DOHH2 (cell line): ENCODE measurements around the gene SYT7.
A peak's percentile ranks its signal among the peaks of the same experiment; 100 is the strongest.

Experiments used
- H3F3A ChIP-seq: fragments of 200-600 bp; sonication (generic), shearing (Covaris generic); 2 replicates; pipeline ENCODE4 v1.6.0; 2016; ENCODE audit warnings: antibody characterized with exemption, mild to moderate bottlenecking; ENCODE audit not compliant: control insufficient read depth, insufficient read depth
- H3K27ac ChIP-seq: fragments of 200-600 bp; sonication (generic); 2 replicates; pipeline ENCODE4 v1.5.1; 2014; ENCODE audit warnings: low read depth, mild to moderate bottlenecking, low read length, moderate library complexity
- H3K27me3 ChIP-seq: fragments of 200-600 bp; sonication (generic); 2 replicates; pipeline ENCODE4 v1.6.1; 2014; ENCODE audit warnings: mild to moderate bottlenecking, low read length, mixed read lengths; ENCODE audit not compliant: control insufficient read depth
- H3K36me3 ChIP-seq: fragments of 200-600 bp; sonication (generic); 2 replicates; pipeline ENCODE4 v1.6.1; 2014; ENCODE audit warnings: mild to moderate bottlenecking, low read length, moderate library complexity, mixed read lengths; ENCODE audit not compliant: control insufficient read depth
- H3K4me1 ChIP-seq: fragments of 200-600 bp; sonication (generic); 2 replicates; pipeline ENCODE4 v1.6.1; 2014; ENCODE audit warnings: mild to moderate bottlenecking, low read length, mixed read lengths; ENCODE audit not compliant: control insufficient read depth
- H3K4me2 ChIP-seq: fragments of 200-600 bp; sonication (generic); 2 replicates; pipeline ENCODE4 v1.6.0; 2014; ENCODE audit warnings: mild to moderate bottlenecking, low read length, moderate library complexity
- H3K4me3 ChIP-seq: fragments of 200-600 bp; sonication (generic); 2 replicates; pipeline ENCODE4 v1.5.1; 2014; ENCODE audit warnings: mild to moderate bottlenecking, low read length, mixed read lengths
- H3K79me2 ChIP-seq: fragments of 200-600 bp; sonication (generic); 2 replicates; pipeline ENCODE4 v1.6.1; 2014; ENCODE audit warnings: mild to moderate bottlenecking, low read length, mixed read lengths; ENCODE audit not compliant: control insufficient read depth
- H3K9me2 ChIP-seq: fragments of 200-600 bp; sonication (generic); replicated peaks from 2 replicates; pipeline ENCODE4 v1.6.1; 2014; ENCODE audit warnings: mild to moderate bottlenecking, low read length, mixed read lengths; ENCODE audit not compliant: control insufficient read depth
- H3K9me3 ChIP-seq: fragments of 200-600 bp; sonication (generic); 2 replicates; pipeline ENCODE4 v1.6.1; 2014; ENCODE audit warnings: antibody characterized with exemption, low read length, mixed read lengths; ENCODE audit not compliant: control insufficient read depth, insufficient read depth
- H4K20me1 ChIP-seq: fragments of 200-600 bp; sonication (generic); 2 replicates; pipeline ENCODE4 v1.6.0; 2014; ENCODE audit warnings: low read depth, mild to moderate bottlenecking, antibody characterized with exemption, low read length, moderate library complexity; ENCODE audit not compliant: control insufficient read depth, insufficient read depth
- CTCF ChIP-seq: fragments of 200-600 bp; sonication (generic); IDR thresholded peaks from one replicate; pipeline ENCODE4 v1.5.1; 2014; ENCODE audit warnings: antibody characterized with exemption, mild to moderate bottlenecking, low read depth, low read length; ENCODE audit not compliant: poor library complexity, severe bottlenecking
- EZH2phosphoT487 ChIP-seq: fragments of 200-600 bp; sonication (generic); IDR thresholded peaks from 2 replicates; pipeline ENCODE4 v1.6.1; 2017; ENCODE audit warnings: borderline replicate concordance, mild to moderate bottlenecking, antibody characterized with exemption, low read length, moderate library complexity, mixed read lengths

Gene SYT7

GRCh38 chr11:61569018-61569417 lies 11.9 kb downstream of the SYT7 start:
- H3K9me3 ChIP-seq = no peaks in the 10 kb centered on the region
- H3K27me3 ChIP-seq = no peaks in the 10 kb centered on the region
- H3K36me3 ChIP-seq = no peaks in the 10 kb centered on the region
- H4K20me1 ChIP-seq = no peaks in the 10 kb centered on the region
- no peaks in the 10 kb centered on the region for H3K9me2 ChIP-seq
- H3K79me2 ChIP-seq = no peaks in the 10 kb centered on the region
- H3K4me3 ChIP-seq = no peak overlapping the region
- no peak overlapping the region for H3K27ac ChIP-seq
- TF ChIP-seq EZH2phosphoT487 (no peak), CTCF (no peak)
- no peaks in the 10 kb centered on the region for H3F3A ChIP-seq
- no peaks in the 10 kb centered on the region for H3K4me1 ChIP-seq
- H3K4me2 ChIP-seq = no peak overlapping the region

DNA sequence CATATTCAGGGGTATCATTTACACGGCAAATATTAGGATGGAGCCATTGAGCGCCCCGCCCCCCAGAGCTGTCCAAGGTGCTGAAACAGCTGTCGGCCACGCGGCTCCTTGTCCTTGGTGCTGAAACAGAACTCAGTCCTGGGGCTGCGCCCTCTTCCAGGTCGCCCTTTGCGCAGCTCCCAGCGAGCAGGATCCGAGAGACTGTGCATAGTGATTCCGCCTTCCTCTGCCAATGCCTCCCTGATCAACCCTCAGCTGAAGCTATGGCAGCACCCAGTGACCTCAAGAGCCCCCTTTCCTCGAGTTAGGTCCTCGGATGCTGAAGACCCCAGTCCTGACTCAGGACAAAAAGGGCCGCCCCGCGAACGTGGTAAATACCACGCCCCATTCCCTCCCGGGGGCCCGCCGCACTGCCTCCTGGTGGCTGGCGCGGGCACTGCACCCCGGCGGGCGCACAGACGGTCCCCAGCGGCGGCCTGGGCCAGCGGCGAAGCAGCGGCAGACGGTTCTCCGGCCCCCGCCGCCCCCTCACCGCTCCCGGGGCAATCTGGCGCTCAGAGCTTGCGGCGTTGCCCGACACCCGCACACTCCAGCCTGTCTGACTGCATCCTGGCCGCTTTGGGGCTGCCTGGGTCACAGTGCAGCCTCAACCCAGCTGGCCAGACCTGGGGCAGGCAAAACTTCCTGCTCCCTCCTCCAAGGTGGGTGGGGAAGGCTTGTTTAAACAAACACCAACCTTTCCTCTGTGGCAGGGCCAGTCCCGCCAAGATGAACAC lies 13.4 kb downstream of the SYT7 start:
- TF ChIP-seq EZH2phosphoT487 (no peak), CTCF (peak; percentile 53)
- H3K9me2 ChIP-seq = no peaks in the 10 kb centered on the region
- no peak overlapping the region for H3K4me3 ChIP-seq
- H3K4me1 ChIP-seq = no peaks in the 10 kb centered on the region
- no peaks in the 10 kb centered on the region for H3F3A ChIP-seq
- H3K79me2 ChIP-seq = no peaks in the 10 kb centered on the region
- H3K36me3 ChIP-seq = no peaks in the 10 kb centered on the region
- H3K9me3 ChIP-seq = no peaks in the 10 kb centered on the region
- no peak overlapping the region for H3K27ac ChIP-seq
- H3K4me2 ChIP-seq = no peak overlapping the region
- no peaks in the 10 kb centered on the region for H3K27me3 ChIP-seq
- no peaks in the 10 kb centered on the region for H4K20me1 ChIP-seq

DNA sequence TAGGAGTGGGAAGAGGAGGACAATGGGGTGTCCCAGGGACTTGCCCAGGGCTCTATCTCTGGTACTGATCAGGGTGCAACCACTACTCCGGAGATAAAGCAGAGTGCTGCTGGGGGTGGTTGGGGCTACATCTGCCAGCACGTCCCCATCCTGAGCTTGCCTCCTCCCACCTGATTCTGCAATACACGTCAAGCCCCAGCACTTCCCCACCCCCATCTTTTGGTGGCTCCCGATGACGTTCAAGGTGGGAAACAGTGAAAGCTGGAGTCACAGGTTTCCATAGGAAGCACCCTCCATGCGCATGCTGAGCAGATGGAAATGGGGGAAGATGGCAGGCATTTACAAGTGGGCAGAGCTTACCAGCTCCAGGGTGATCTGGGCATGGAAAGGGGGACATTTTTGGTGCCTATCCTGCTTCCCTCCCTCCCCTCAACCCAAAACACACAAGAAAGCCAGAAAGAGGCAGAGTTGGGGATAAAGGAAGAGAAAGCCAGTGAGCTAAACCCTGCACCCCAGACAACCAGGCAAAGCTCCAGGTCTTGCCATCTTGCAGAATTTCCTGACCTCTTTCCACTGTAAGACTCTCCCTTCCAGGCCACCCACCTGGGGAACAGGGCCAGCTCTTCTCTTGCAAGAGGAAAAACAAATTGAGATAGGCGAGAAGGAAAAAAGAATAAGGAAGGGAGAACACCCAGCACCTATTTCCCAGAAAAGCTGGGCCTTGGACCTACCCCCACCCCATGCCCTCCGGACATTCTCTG lies 15.8 kb downstream of the SYT7 start:
- H4K20me1 ChIP-seq = no peaks in the 10 kb centered on the region

More for the DNA sequence above, 15.8 kb downstream of the SYT7 start:
- Histone ChIP-seq H3K79me2 (no peaks in the 10 kb centered on the region), H3K27ac (no peak overlapping the region), H3K9me2 (no peaks in the 10 kb centered on the region), H3K4me2 (no peak overlapping the region), H3K36me3 (no peaks in the 10 kb centered on the region), H3F3A (no peaks in the 10 kb centered on the region), H3K9me3 (no peaks in the 10 kb centered on the region), H3K27me3 (no peaks in the 10 kb centered on the region), H3K4me1 (no peaks in the 10 kb centered on the region), H3K4me3 (no peak overlapping the region)
- TF ChIP-seq EZH2phosphoT487 (no peak), CTCF (no peak)
